Stimulated activated CD4-positive, alpha-beta T cell treated with anti-CD3 and anti-CD28 coated beads, Interleukin-1b, Interleukin-23, amount 100 ng/mL, for 48 hours (primary cell): ENCODE data around the gene CTNNAL1.

ENCODE experiments used
- DNase-seq: peaks from one replicate; pipeline ENCODE4 v3.0.0-alpha.2; 2020

CTNNAL1 gene

DNA sequence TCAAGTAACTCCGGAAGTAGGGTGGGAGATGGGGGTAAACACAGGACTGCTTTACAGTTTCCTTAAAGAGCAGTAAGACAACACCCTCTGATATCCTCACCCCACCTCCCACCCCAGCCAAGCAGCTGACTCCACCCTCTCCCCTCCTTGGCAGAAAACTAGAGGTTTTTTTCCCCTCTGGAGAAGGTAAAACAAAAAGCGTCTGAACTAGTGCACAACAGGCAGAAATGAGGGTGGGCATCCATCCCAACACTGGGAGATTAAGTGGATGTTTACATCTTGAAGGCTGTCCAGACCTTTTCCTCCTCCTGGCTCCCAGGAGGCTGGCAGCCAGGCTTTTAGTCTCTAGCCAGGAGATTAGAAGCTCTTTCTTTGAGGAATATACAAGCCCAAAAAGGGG is 13.9 kb upstream of the CTNNAL1 start:
- no peak for DNase-seq

- no peak for DNase-seq
Measured at GRCh38 chr9:109026306-109026705, 13.0 kb upstream of the CTNNAL1 start.

GRCh38 chr9:109022873-109023272 is 9.6 kb upstream of the CTNNAL1 start:
- DNase-seq: no peak

DNA sequence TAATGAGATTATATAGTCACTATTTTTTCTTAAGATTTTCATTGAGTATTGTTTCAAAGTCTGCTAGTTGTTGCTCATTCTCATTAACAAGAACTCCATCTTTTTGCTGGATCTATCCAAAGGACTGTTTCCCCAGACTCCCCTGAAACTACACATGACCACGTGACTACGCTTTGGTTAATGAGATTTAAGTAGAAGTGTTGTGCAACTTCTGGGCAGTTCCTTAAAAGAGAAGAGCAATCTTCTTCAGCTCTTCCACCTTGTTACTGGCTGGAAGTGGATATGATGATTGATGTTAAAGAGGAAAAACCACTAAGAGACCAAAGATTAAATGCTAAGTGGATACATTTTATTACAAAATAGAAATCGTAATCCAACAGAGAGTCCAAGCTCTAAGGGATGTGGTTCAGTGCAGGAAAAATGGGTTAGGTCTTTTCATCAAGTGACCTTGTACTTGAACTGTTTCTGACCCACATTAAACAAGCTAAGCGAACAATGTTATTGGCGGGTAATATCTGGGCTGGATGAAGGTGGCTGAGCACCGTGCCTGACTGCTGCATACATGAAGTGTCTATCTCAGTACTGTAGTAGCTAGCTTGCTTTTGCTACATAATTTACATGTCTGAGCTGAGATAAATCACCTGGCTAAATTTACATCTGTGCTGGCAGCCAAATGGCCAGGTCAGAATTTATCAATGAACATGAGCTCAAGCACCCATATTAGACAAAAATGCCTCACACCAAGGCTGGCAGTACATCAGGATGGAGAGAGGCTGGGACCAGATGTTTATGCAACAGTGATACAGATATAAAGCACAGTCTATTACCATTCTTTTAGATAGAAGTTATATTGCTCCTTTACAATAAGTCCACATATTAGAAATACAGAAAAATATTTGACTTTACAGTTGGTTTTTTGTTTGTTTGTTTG is 7.5 kb upstream of the CTNNAL1 start:
- DNase-seq: no peak

DNA sequence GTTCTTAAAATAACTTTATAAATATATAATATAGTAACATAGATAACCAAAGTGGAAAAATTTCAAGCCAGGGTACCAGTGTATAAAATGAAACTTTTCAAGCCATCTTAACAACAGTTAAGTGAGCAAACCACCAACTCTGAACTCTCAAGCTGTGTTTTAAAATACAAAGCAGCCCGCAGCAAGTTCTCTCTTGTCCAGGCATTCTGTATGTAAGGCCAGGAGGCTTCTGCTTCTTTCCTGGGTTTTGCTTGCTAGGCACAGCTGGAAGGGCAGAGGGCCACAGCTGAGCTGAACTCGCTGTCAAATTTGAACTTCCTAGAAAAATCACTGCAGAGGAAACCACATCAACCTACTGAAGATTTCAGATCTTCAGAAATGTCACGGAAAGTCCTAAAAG is 6.8 kb upstream of the CTNNAL1 start:
- no peak for DNase-seq

GRCh38 chr9:109019420-109019819 is 6.1 kb upstream of the CTNNAL1 start:
- no peak for DNase-seq

- no peak for DNase-seq
Measured at GRCh38 chr9:109017493-109017892, 4.2 kb upstream of the CTNNAL1 start.

GRCh38 chr9:109017061-109017460 is 3.8 kb upstream of the CTNNAL1 start:
- no peak for DNase-seq

DNA sequence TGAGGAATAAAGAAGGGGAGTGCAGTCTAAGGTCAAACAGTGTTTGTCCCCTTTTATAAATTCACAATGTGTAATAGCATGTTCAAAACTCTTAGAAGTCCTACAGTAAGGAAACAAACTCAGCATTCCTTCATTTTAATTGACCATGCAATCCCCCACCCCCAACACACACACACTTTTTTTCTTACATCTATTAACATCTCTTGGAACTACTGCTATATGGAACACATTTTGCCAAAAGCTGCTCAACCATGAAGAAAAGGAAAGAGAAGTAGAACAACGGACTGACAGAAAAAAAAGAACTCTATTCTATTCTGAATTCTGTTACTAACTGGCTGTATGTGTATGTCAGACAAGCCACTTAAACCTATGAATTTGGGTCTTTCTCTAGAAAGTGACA is 2.8 kb upstream of the CTNNAL1 start:
- no peak for DNase-seq

DNA sequence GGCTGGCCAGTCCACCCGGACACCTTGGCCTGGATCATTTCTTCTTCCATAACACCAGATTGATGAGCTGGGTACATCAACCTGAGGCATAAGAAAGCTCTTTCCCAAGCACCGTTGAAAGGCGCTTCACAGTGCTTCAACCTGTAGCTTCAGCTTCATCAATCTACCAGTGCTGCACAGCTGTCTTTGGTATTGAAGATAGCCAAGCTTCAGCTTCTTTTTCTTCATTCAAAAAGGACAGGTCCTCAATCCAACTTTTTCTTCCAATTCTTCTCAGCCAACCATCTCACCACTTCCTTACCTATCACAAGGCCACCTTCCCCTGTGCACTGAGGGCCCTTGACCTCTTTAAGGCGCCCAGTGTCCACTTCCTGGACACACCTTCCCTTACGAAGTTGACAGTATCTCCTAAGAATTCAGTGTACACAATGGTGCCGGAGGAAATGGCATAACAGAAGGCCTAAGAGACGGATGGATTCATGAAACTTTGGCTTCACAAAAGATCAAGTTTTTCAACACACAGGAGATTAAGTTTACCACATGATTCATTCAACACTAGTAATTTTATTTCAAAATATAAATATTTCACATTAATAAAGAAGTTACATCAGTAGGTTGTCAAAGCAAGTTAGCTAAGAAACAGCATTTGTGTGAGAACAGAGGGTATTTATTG is 1.4 kb upstream of the CTNNAL1 start:
- no peak for DNase-seq

DNA sequence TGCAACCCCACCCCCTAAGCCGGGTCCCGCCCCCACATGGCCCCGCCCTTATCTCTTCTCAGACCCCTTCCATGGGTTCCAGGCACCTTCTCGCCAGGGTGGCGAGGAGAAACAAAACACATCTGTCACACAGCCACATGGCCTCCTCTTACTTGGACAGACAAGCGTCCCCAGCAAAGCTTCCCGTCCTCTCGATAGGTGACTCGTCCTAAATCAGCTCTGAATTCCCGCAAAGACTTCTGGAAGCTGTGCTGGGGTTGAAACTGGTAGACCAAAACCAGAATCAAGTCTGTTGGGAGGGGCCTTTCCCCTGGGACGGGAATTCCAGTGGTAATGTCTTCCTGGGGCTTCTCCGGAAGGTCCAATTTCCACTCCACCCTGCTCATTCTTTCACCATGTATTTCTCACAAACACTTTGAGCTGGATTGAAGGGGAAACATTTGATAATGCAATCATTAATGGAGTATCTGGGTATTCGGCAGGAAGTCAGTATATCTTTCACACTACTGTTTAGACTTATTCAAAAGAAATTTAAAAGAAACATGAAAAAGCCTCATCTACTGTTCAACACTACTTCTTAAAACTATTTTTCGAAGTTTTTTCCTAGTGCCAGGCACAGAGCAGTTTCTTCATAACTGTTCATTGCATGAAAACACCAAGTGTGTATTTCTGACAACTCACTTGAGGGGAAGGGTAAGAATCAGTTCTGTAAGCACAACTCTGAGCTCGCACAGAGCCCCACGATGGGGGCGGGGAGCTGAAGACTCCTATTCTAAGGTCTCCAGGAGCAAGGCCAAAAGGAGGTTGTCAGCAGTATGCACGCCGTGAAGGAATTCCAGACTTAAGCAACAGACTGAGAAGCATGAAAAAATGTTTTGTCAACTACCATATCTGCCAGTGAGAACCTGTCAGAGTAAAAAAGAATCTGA is 644 bp upstream of the CTNNAL1 start:
- DNase-seq: no peak

DNA sequence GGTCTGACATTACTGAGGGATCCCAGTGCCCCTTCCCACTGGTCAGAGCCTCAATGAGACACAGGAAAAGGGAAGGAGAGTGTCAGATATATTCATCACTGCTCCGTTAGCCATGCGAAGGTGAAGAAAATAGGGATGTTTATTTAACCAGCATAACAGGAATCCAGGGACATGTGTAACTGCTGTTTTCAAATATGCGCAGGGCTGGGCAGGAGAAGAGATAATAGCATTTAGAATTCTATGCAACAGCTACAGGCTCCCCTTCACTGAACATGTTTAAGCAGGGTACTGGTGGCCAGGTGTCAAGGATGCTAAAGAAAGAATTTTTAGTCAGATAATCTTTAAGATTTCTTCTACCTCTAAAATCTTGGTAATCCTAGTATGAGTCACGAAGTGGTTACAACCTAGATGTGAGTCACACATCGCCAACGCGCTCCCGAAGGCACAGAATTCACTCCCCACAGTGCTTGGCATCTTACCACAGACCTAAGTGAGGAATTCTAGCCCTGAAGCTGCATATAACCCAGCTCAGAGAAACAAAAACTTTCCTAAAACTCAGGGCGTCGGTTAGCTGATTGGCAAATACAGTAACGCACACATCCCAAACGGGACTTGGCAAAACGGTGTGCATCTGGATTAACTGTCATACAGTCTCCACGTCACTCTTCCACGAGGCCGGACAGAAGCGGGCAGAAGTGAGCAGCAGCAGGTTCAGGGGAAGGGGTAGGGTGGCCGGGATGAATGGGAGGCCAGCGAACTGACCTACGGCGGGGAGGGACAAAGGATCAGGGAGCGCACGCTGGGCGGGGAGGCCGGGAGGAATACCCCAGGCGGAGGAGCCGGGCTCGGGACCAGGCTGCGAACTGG is 1.1 kb downstream of the CTNNAL1 start:
- DNase-seq: peak; percentile 54

DNA sequence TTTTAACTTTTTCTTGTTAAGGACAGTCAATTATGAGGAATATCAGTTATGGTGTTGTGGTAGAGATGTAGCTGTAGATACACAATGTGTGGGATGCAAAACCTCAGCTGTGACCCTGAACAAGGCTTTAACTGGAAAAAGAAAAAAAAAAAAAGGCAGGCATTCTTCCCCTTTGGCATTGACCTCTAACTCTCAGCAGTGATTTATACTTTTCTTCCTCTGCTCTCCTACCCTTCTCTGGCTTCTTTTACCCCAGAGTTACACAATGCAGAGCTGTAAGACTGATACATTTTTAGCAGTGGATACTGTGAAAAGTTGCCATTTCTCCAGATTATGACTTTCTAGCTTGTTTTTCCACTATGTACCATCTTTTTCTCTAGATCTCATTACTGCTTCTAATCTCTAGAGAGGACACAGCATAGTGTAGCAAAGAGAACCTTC is 2.0 kb downstream of the CTNNAL1 start:
- no peak for DNase-seq

DNA sequence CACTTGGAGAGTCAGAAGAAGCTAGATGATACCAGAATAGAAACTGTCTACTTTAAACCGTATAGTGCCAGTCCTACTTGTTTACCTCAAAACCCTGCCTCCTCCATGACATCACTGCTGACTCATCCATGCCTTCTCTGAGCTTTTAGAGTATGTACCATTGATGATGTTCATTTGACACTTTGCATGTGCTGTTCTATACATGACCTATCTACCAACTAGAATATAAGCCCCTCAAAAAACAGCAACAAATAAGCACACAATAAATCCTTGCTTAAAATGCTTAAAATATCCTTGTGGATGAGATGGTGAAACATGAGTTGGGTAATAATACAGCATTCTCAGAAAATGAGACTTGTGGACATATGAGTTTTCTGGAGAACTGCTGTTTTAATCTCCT is 2.6 kb downstream of the CTNNAL1 start:
- peak; percentile 74 for DNase-seq

GRCh38 chr9:109005678-109006077 is 7.6 kb downstream of the CTNNAL1 start:
- DNase-seq: no peak

DNA sequence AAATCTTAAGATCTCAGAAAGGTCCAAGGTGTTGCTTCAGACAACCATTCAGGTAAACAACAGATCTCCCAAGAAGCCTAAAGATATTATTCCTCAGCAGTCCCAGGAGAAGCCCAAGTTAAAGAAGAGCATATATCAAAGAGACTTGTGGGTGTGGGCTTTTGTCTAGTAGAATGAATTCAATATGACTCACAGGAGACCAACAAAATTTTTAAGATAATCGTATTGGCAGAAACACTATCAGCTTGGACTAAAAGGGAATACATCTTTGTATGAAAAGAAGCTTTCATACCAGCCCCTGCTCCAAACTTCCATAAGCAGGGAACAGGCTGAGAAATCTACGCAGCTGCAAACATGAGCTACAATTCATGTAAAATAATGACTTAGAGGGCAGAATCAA is 10.2 kb downstream of the CTNNAL1 start:
- no peak for DNase-seq

DNA sequence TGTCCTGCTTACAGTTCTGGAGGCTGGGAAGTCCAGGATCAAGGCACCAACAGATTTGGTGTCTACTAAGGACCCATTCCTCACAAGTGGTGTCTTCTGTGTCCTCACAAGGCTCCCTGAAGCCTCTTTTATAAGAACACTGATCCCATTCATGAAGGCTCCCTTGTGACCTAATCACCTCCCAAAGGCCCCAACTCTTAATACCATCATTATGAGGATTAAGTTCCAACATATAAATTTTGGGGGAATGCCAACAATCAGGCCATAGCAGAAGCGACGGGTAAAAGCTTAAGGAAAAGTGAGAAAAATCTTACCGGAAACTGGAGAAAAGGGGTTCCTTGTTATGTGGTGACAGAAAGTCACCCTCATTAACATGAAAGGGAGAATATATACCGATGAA is 11.2 kb downstream of the CTNNAL1 start:
- DNase-seq: no peak

- no peak for DNase-seq
Measured at GRCh38 chr9:109001275-109001676, 12.0 kb downstream of the CTNNAL1 start.

- DNase-seq: no peak
Measured at GRCh38 chr9:108997112-108997511, 16.2 kb downstream of the CTNNAL1 start.

- DNase-seq: no peak
Measured at GRCh38 chr9:108996643-108997042, 16.7 kb downstream of the CTNNAL1 start.

DNA sequence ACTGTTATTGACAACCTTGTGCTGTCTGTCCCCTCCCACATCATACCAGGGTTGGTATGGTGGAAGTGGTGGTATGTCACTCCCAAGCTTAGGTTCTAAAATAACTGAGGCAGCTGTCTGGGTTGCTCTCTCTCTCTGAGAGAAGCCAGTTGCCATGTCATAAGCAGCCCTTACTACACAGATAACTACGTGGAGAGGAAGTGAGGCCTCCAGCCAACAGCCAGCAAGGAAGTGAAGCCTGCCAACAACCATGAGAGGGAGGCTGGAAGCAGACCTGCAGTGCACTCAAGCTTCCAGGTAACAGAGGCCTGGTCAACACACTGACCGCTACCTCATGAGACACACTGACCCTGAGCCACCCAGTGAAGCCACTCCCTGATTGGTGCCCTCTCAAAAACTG is 18.6 kb downstream of the CTNNAL1 start:
- DNase-seq: no peak

DNA sequence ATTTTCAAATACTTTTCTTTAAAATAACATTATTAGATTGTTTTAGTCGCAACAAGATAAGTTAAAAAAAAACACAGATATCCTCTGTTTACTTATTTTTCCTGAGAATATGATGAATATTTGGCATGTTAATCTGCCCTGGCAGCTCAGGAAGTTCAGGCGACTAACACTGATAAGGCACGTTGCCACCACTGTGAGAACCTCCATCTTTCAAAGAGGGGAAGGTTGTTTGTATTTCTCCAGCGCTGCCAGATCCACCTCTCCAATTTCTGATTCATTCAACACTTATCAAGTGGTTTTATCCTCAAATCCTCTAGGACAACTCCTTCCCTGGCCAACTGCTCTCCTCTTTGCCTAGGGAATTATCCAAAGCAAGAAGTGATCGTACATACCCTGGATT is 21.8 kb downstream of the CTNNAL1 start:
- no peak for DNase-seq
